Raji (cell line): ENCODE data around the gene OLIG1.

Experiments used
- POLR2A ChIP-seq: IDR thresholded peaks from 2 replicates; pipeline ENCODE4 v1.6.1; 2011; ENCODE audit warnings: low read depth, low read length, control low read depth; ENCODE audit not compliant: insufficient read depth

Gene OLIG1

DNA sequence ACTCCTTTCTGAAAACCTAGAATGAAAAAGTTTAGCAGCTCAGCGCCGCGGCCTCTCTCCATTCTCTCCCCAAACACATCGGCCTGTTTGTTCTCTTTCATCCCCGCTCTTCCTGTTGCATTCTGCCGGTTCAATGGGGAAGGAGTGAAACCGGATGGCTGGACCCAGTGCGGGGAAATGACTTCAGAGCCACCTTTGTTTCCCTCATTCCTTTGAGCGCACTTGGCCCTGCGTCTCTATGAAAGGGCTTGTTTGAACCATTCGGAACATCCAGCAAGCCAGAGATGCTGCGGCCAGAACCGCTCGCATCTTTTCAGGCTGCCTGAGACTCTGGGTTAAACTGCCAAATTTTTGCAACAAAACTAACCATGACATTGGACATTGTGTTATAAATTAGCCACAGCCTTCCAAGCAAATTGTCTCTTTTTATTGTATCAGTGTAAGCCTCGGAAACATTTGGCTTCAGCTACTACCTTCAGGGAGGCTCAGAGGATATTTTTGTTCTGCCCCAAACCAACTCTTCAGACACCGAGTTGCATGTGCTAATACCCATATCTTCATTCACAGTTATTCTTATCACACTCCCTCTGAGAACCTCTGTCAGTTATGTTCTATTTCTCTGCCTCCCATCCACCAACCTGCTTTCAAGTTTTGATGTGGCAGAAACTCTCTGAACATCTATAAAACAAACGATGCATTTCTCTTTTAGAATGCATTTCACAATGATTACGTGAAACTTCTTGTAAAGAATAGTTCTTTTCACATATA is 5.1 kb upstream of the OLIG1 start:
- no peak for TF ChIP-seq POLR2A

DNA sequence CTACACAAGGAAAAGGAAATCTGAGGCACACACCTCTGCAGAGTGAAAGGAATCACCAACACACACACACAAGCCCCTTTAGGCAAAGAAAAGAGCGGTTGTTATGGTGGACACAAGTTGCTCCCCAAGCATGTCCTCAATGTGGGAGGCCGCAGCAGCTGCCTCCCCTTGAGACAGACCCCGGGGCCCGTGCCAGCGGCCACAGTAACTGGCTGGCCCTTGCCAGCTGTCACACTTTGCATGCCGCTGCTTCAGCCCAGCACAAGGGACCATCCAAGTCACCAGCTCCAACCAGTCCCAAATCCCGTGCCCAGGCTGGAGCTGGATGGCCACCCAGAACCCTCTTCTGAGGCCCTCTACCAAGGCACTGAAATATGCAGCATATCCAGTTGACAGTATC is 2.9 kb upstream of the OLIG1 start:
- no peak for TF ChIP-seq POLR2A

DNA sequence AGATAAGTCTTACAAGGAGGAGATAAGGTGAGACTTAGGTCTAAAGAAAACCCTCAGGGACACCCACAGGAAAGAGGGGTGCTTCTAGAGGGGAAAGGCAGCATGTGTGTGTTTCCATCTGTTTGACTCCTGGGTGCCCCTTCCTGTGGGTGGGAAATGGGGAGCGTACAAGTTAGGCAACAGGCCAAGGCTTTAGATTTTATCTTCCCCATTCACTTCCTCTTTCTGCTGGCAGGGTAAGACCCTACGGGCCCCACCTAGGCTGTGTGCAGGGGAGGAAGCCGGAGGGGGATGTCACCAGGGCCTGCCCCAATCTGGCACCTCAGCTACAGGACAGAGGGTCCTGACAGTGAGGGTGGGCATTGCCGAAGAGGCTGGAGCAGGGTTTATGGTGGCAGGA is 2.5 kb upstream of the OLIG1 start:
- no peak for TF ChIP-seq POLR2A

DNA sequence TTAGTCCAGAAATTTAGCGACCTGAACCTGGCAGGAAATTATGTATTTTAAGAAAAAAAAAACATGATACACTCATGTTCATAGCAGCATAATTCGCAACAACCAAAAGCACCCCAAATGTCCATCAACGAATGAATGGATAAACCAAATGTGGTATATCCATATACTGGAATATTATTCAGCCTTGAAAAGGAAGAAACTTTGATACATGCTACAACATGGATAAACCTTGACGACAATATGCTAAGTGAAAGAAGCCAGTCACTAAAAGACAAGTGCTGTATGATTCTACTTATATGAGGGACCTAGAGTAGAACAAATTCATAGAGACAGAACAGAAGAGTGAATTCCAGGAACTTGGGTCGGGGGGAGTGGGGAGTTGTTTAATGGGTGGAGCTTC is 698 bp upstream of the OLIG1 start:
- no peak for TF ChIP-seq POLR2A

DNA sequence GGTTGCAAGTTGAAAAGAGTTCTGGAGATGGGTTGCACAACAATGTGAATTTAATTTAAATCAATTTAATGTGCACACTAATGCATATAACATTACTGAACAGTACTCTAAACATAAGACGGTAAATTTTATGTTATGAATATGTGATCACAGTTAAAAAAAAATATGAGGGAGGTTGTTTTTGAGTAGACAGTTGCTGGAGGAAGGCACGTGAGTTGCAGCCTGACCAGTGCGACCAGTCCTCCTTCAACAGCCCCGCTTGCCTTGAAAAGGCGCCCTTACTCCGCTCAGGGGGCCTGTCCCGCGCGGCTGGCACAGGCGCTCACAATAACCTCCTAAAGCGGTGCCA is 322 bp upstream of the OLIG1 start:
- TF ChIP-seq POLR2A, result no peak

DNA sequence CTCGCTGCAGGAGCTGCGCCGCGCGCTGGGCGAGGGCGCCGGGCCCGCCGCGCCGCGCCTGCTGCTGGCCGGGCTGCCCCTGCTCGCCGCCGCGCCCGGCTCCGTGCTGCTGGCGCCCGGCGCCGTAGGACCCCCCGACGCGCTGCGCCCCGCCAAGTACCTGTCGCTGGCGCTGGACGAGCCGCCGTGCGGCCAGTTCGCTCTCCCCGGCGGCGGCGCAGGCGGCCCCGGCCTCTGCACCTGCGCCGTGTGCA is 730 bp downstream of the OLIG1 start:
- TF ChIP-seq POLR2A, result no peak

DNA sequence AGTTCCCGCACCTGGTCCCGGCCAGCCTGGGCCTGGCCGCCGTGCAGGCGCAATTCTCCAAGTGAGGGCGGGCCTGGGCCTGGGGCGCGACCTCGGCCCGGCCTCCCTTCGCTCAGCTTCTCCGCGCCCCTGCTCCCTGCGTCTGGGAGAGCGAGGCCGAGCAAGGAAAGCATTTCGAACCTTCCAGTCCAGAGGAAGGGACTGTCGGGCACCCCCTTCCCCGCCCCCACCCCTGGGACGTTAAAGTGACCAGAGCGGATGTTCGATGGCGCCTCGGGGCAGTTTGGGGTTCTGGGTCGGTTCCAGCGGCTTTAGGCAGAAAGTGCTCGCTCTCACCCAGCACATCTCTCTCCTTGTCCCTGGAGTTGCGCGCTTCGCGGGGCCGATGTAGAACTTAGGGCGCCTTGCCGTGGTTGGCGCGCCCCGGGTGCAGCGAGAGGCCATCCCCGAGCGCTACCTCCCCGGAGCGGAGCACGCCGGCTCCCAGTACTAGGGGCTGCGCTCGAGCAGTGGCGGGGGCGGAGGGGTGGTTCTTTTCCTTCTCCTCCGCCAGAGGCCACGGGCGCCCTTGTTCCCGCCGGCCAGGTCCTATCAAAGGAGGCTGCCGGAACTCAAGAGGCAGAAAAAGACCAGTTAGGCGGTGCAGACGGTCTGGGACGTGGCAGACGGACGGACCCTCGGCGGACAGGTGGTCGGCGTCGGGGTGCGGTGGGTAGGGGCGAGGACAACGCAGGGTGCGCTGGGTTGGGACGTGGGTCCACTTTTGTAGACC is 1.2 kb downstream of the OLIG1 start:
- TF ChIP-seq POLR2A, result no peak

DNA sequence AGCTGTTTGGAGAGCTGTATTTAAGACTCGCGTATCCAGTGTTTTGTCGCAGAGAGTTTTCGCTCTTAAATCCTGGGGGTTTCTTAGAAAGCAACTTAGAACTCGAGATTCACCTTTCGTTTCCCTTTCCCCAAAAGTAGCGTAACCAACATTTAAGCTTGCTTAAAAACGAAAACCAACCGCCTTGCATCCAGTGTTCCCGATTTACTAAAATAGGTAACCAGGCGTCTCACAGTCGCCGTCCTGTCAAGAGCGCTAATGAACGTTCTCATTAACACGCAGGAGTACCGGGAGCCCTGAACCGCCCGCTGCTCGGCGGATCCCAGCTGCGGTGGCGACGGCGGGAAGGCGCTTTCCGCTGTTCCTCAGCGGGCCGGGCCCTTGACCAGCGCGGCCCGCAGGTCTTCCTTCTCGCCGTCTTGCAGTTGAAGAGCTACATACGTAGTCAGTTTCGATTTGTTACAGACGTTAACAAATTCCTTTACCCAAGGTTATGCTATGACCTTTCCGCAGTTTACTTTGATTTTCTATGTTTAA is 1.9 kb downstream of the OLIG1 start:
- TF ChIP-seq POLR2A, result no peak

DNA sequence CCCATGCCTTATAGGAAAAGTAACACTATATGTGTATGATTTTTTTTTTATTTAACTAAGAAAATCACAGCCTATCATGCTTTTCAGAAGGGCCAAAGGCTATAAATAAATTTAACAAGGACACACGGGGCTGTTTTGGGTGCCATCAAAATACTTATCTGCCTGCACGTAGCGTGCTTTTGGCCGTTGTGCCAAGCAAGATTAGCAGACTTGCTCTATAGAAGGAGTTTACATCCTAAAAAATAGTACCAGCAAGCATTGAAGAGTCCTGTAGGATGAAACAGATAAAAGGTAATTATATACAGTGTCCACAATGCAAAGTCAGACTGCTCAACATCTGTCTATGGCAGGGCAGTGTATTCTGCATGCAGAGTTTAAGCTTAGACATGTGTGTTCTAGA is 3.7 kb downstream of the OLIG1 start:
- TF ChIP-seq POLR2A, result no peak

DNA sequence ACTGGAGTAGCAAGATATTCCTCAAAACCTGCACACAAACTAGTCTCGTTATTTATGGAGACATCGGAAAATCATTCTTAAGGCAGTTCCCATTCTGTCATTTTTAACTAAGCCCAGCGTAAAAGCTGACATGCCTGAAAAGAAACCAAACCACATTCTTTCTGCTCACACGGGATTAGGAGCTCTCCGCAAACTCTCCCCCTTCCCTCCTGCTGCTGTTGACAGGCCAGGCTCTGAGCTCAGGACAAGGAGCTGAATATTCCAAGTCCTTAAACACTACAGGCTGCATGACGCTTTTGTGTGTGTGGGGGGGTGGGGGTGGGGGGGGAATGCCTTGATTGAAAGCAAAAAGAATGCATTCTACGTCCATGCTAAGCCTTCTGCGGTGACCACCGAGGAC is 5.2 kb downstream of the OLIG1 start:
- TF ChIP-seq POLR2A, result no peak

DNA sequence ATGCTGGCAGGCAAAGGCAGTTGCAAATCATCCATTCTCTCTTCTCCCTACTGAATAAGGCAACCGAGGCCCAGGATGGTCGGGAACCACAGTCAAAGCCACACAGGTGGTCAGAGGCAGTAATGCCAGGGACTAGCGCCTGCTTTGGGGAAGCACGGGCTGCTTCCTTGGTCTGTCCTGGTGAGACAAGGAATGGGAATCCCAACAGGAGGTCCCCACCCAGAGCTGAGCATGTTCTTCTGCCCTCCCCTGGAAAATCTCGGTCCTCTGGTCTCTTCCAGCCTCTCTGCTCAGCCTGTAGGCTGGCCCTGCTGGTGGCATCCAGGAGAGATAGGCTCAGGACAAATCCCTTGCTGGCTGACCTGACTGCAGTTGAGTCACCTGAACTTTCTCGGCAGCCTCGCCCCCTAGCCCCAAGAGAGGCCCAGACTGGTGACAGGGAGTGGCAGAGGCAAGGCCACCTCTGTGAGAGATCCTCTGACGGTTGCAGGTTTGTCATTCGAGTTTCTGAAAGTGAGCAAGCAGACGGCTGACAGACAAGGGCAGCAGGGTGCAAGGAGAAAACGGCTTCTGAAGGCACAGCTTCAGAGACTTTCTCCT is 5.8 kb downstream of the OLIG1 start:
- no peak for TF ChIP-seq POLR2A

DNA sequence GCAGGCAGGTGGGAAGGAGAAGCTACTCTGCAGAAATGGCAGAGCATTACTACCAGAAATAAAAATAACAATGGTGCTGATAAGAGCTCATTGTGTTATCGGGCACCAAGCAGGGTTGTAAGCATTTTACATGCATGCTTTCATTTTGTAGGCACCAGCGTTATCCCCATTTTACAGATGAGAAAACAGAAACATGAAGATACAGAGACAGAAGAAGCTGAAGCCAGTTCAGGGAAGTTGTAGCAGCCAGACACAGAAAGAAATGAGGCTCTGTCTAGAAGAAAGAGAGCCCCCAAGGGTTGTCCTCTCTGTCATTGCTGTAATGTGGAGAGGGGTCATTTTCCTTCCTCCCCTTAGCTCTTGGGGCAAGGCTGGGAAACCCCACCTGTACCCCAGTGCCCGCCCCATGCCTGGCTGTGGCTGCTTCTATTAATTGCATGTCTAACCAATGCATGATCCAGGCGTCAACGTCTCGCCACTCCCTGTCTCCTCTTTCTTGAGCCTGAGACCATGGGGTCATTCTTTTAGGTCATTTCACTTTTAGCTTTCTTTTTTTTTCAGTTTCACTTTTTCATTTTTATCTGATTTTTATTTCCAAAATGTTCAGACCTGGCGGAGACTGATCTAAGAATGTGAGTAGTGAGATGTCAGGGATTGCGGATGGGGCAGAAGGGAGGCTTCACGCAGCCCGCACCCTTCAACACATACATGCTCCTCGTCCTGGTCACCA is 6.8 kb downstream of the OLIG1 start:
- no peak for TF ChIP-seq POLR2A

DNA sequence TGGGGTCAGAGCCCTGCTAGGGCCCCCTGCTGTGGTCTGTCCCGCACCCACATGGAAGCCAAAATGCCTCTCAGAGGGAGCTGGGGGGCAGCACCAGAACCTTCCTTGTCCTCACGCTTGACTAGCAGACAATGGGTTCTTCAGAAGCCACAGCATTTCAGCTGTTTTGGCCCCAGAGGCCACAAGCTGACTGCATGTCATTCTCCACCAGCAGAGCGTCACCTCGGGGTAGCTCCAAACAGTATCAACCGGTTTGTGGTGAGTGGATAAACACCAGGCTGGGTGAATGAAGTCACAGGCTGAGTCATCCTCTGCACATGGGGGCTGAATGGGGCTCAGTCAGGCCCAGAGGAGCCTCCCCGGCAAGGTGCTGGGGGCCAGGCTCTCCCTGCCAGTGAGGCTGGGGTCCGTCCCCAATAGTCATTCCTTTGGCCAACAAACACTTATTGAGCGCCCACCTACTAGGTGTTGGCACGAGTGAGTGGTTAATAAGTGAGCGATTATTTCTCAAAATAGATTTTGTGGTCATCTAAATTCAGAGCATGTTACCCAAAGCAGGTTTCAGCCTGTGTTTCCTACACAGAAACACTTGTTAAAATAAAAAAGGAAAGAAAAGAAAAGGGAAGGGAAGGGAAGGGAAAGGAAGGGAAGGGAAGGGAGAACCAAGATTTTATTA is 9.1 kb downstream of the OLIG1 start:
- no peak for TF ChIP-seq POLR2A

DNA sequence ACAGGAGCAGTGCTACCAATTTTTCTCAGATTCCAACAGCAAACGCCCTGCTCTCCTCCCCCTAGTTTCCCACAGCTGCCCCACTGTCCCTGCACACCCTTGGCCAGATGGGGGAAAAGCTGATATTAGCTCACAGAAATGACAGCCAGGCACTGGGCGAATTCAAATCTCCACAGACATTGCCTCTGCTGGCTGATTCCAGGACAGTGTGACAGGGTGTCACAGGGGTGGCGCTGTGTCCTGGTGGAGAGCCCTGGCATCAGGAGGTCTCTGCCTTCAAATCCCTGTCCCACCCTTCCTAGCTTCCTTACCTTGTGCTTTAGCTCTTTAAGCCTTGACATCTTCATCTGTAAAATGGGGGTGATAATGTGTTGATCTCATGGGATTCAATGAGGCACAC is 10.4 kb downstream of the OLIG1 start:
- no peak for TF ChIP-seq POLR2A

DNA sequence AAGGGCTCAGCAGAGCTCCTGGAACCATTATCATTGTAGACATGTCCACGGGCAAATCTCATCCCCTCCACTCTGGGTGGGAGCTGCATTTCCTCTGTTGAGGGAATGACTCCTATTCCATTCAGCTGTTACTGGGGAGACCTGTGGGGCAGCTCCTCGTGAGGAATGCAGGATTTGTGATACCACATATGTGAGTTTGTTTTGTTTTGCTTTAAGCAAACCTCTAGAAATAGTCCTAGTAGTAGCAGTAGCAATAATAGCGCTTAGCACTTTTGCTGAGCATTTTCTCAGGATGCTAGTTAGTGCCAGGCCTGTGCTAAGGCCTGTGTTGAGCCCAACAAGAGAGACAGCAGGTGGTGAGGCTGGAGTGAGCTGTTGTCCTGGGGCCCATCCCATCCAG is 10.8 kb downstream of the OLIG1 start:
- no peak for TF ChIP-seq POLR2A
